K562 (cell line): ENCODE results near the gene NAP1L2. TPM values are rescaled to one million over a fixed set of nuclear protein-coding genes. Genes with fewer than 3 reads are reported as not detected.

Experiments used
- ATAC-seq: fragments of 200-7000 bp; cut with Tn5 transposase; 3 replicates; pipeline ENCODE4 v1.9.1; 2020; ENCODE audit warnings: moderate library complexity
- BruUV-seq: library from RNA; stranded (reverse); fragments of 400-500 nt; replicated peaks from 2 replicates; lab custom pipeline; 2021; lab: Mats Ljungman, UMichigan
- CTCF ChIA-PET: fragments of 300-600 bp; formaldehyde crosslinking; extraction: SDS; loops from one replicate; lab custom pipeline; 2021; ENCODE audit warnings: low intra/inter-chr PET ratio; lab: Yijun Ruan, JAX
- POLR2A ChIA-PET: fragments of 300-600, 350-650 bp; sonication (Branson Sonifier 250); formaldehyde crosslinking; extraction: SDS; loops from one replicate; lab custom pipeline; 2021; ENCODE audit warnings: antibody characterized with exemption, inconsistent platforms; lab: Yijun Ruan, JAX
- DNase-seq, 4 experiments: peaks; one replicate each; pipeline versions ENCODE4 v3.0.0 to v3.0.0-alpha.2; 2011 to 2018; ENCODE audit warnings: low spot score in 3 of 4, mixed read lengths in 3 of 4; ENCODE audit errors: extremely low read depth in 1 of 4
- FAIRE-seq: peaks from 2 replicates; lab custom pipeline; 2011; peaks lifted over from hg19 to GRCh38; lab: Jason Lieb, UNC
- H2AFZ ChIP-seq: 2 replicates; pipeline ENCODE4 v1.6.0; 2011; ENCODE audit warnings: low read depth, low read length, control low read depth, inconsistent platforms
- H3K27ac ChIP-seq: fragments of 200-600 bp; 3 replicates; pipeline ENCODE4 v1.8.0; 2011; ENCODE audit warnings: low read depth, mild to moderate bottlenecking, control low read depth, inconsistent platforms, low read length, moderate library complexity, mixed read lengths; ENCODE audit errors: extremely low read depth
- H3K27me3 ChIP-seq, 2 experiments: fragments of 300-600 bp in 1 of 2; 2 replicates in 1 of 2; 3 replicates in 1 of 2; pipeline versions ENCODE4 v1.6.0 to v1.8.0; 2011; ENCODE audit warnings: inconsistent platforms in 2 of 2, low read length in 2 of 2, mild to moderate bottlenecking in 1 of 2, mixed read lengths in 1 of 2, moderate library complexity in 1 of 2; ENCODE audit not compliant: control insufficient read depth in 2 of 2, insufficient read depth in 2 of 2
- H3K36me3 ChIP-seq: fragments of 300-600 bp; 3 replicates; pipeline ENCODE4 v1.8.0; 2011; ENCODE audit warnings: mild to moderate bottlenecking, low read length, inconsistent platforms; ENCODE audit not compliant: control insufficient read depth, insufficient read depth
- H3K4me1 ChIP-seq, 2 experiments: fragments of 200-600 bp in 1 of 2; replicated peaks in 1 of 2; 2 replicates in 1 of 2; 3 replicates in 1 of 2; pipeline versions ENCODE4 v1.5.1 to v1.8.0; 2011; ENCODE audit warnings: inconsistent platforms in 2 of 2, low read length in 2 of 2, mild to moderate bottlenecking in 1 of 2, mixed read lengths in 1 of 2, moderate library complexity in 1 of 2; ENCODE audit not compliant: control insufficient read depth in 2 of 2, insufficient read depth in 2 of 2
- H3K4me2 ChIP-seq: 2 replicates; pipeline ENCODE4 v1.6.1; 2011; ENCODE audit warnings: low read length, control low read depth, inconsistent platforms, mixed read lengths; ENCODE audit not compliant: insufficient read depth
- H3K4me3 ChIP-seq: fragments of 200-600 bp; sonication (generic), shearing (Covaris generic); 2 replicates; pipeline ENCODE4 v1.5.1; 2016; ENCODE audit warnings: control low read depth, inconsistent platforms
- H3K79me2 ChIP-seq: fragments of 200-600 bp; 3 replicates; pipeline ENCODE4 v1.8.0; 2011; ENCODE audit warnings: low read length, inconsistent platforms; ENCODE audit not compliant: control insufficient read depth, insufficient read depth
- H3K9ac ChIP-seq, 2 experiments: 2 replicates each; pipeline versions ENCODE4 v1.6.0 to v1.6.1; 2011; ENCODE audit warnings: low read depth in 2 of 2, low read length in 2 of 2, control low read depth in 1 of 2, inconsistent platforms in 1 of 2, mild to moderate bottlenecking in 1 of 2, mixed read lengths in 1 of 2; ENCODE audit not compliant: insufficient read depth in 1 of 2
- H3K9me1 ChIP-seq: one replicate; pipeline ENCODE4 v1.6.0; 2011; ENCODE audit warnings: inconsistent platforms, mild to moderate bottlenecking, low read length, moderate library complexity; ENCODE audit not compliant: control insufficient read depth, insufficient read depth
- H3K9me3 ChIP-seq: replicated peaks from 2 replicates; pipeline ENCODE4 v1.5.1; 2011; ENCODE audit warnings: low read depth, low read length, inconsistent platforms; ENCODE audit not compliant: control insufficient read depth, insufficient read depth
- H4K20me1 ChIP-seq: replicated peaks from 2 replicates; pipeline ENCODE4 v1.6.1; 2011; ENCODE audit warnings: low read length, inconsistent platforms, mixed read lengths; ENCODE audit not compliant: control insufficient read depth, insufficient read depth
- CTCF ChIP-seq, 3 experiments: IDR thresholded peaks in 2 of 3; conservative IDR thresholded peaks in 1 of 3; 2 replicates each; pipeline ENCODE4 v1.5.1; 2011 to 2012; ENCODE audit warnings: low read length in 3 of 3, mild to moderate bottlenecking in 3 of 3, control low read depth in 2 of 3, improper control_type of control experiment in 1 of 3, inconsistent platforms in 1 of 3, low read depth in 1 of 3, mixed read lengths in 1 of 3, moderate library complexity in 1 of 3; ENCODE audit not compliant: insufficient read depth in 2 of 3
- ELF1 ChIP-seq: fragments of 200-800 bp; sonication (Bioruptor generic); IDR thresholded peaks from 2 replicates; pipeline ENCODE4 v1.6.1; 2016; ENCODE audit warnings: missing genetic modification characterization, missing compliant biosample characterization
- FUS ChIP-seq: fragments of 200-400 bp; formaldehyde crosslinking; optimal IDR thresholded peaks from 2 replicates; pipeline ENCODE3; 2017; ENCODE audit warnings: low read depth, low read length
- HNRNPK ChIP-seq: fragments of 200-400 bp; formaldehyde crosslinking; IDR thresholded peaks from one replicate; pipeline ENCODE4 v1.6.1; 2018; ENCODE audit warnings: mild to moderate bottlenecking, low read depth, low read length; ENCODE audit not compliant: poor library complexity, severe bottlenecking
- RAD21 ChIP-seq, 2 experiments: fragments of 250-450 bp in 1 of 2; fragments of 450-650 bp in 1 of 2; sonication (Bioruptor Pico) in 1 of 2; formaldehyde crosslinking in 1 of 2; IDR thresholded peaks in 1 of 2; conservative IDR thresholded peaks in 1 of 2; 2 replicates each; pipeline versions ENCODE4 v1.4.0 to v1.8.0; 2020 to 2022; ENCODE audit warnings: mild to moderate bottlenecking in 2 of 2, moderate library complexity in 1 of 2
- WGBS: fragments of 100-300 bp; shearing (Covaris generic); methylation state at CpG from one replicate; pipeline ENCODE4 v1.1.6; 2016; ENCODE audit warnings: low coverage, mixed read lengths; ENCODE audit not compliant: insufficient coverage; ENCODE audit errors: missing lambda C conversion rate; 5-methylcytosine and 5-hydroxymethylcytosine counted together
- in situ Hi-C: fragments of 300-500 bp; cut with MboI; formaldehyde crosslinking; loops from 4 replicates; pipeline ENCODE4 v1.15.0; 2018; ENCODE audit warnings: inconsistent platforms, mixed read lengths
- intact Hi-C: fragments of 100-400 bp; cut with micrococcal nuclease; formaldehyde crosslinking; loops from 2 replicates; pipeline ENCODE4 v1.14.2; 2022
- polyA plus RNA-seq, 8 experiments: library from polyadenylated mRNA; depleted of rRNA in 4 of 8; stranded (reverse) in 5 of 8; unstranded in 3 of 8; fragments of >200 nt; fragmentation: Nextera tagmentation in 2 of 8; fragmentation: Illumina TruSeq in 1 of 8; extraction: Ambion mirVana in 2 of 8; extraction: Trizol in 1 of 8; gene quantifications; 2 replicates each; pipeline versions ENCODE4 v1.2.1 to v1.2.3, GENCODE V29; 2011 to 2014; ENCODE audit warnings: inconsistent platforms in 1 of 8, missing spikeins in 1 of 8
- total RNA-seq, 7 experiments: library from RNA; depleted of rRNA in 6 of 7; stranded (reverse); fragments of >200 nt in 6 of 7; fragmentation: Illumina TruSeq in 2 of 7; extraction: Trizol in 2 of 7; gene quantifications; 2 replicates each; pipeline versions ENCODE4 v1.2.1 to v1.2.3, GENCODE V29; 2011 to 2021; ENCODE audit warnings: low replicate concordance in 1 of 7

NAP1L2 gene
- total and polyA plus RNA-seq, 9 of the 15 experiments (the other 6 are each of a cell fraction or from before 2014, with no cell fraction given): 0.03 to 0.16 (median 0.05) TPM; not detected in 5

- no peak for ATAC-seq
These were observed 48.3 kb upstream of the NAP1L2 start for GRCh38 chrX:73262991-73263390.

More at GRCh38 chrX:73262991-73263390, 48.3 kb upstream of the NAP1L2 start:
- Histone ChIP-seq H3K27ac (no peak overlapping the region), H3K9me1 (no peaks in the 10 kb centered on the region), H2AFZ (no peak overlapping the region), H3K4me2 (no peak overlapping the region), H3K36me3 (no peaks in the 10 kb centered on the region), H3K27me3 (no peaks in the 10 kb centered on the region), H3K9me3 (no peaks in the 10 kb centered on the region), H3K9ac (no peak overlapping the region), H3K79me2 (no peaks in the 10 kb centered on the region), H3K4me3 (no peak overlapping the region), H3K4me1 (no peaks in the 10 kb centered on the region), H4K20me1 (no peaks in the 10 kb centered on the region)
- ChIA-PET POLR2A (no interaction called here), CTCF (no interaction called here)
- no CpG with 5 or more reads among the region's 2 CpGs for WGBS
- intact Hi-C loops: no loop called here
- FAIRE-seq (no peak), DNase-seq (peak in 2 of 4 experiments; percentile 4 to 10)
- in situ Hi-C loops: no loop called here
- BruUV-seq: no TSS peak
- TF ChIP-seq HNRNPK (no peak), FUS (no peak), CTCF (IDR thresholded peaks at IDR 0.05 in 2 of 3, conservative IDR thresholded peaks at IDR 0.05 in 1 of 3; ENCODE audit: insufficient read depth in 2 of 3, low read depth in 1 of 3, low read length in 3 of 3) (peak in 1 of 3 experiments; percentile 28; a peak in 2 of 6 replicates), RAD21 (CRISPR knock-in tag; conservative IDR thresholded peaks at IDR 0.05 in 1 of 2, IDR thresholded peaks at IDR 0.05 in 1 of 2) (peak in 1 of 2 experiments; percentile 29; a peak in 2 of 4 replicates), ELF1 (tag) (no peak)
